NCI-H1436 (cell line): ENCODE data around the gene SLC25A21.
A peak's percentile ranks its signal among the peaks of the same experiment; 100 is the strongest.

Experiments used
- DNase-seq: peaks from one replicate; lab custom pipeline; 2025; lab: John Stamatoyannopoulos, UW

The SLC25A21 gene

GRCh38 chr14:37143475-37143874 lies 28.9 kb downstream of the SLC25A21 start:
- no peak for DNase-seq

- DNase-seq: no peak
Observed at GRCh38 chr14:37142835-37143401, 29.5 kb downstream of the SLC25A21 start.

- DNase-seq: no peak
Observed at GRCh38 chr14:37140176-37140575, 32.2 kb downstream of the SLC25A21 start.

GRCh38 chr14:37139710-37140109 lies 32.7 kb downstream of the SLC25A21 start:
- no peak for DNase-seq

- DNase-seq: no peak
Observed at GRCh38 chr14:37138898-37139297, 33.5 kb downstream of the SLC25A21 start.

GRCh38 chr14:37133284-37133913 lies 39.0 kb downstream of the SLC25A21 start:
- no peak for DNase-seq

- DNase-seq: no peak
Observed at GRCh38 chr14:37131205-37131604, 41.2 kb downstream of the SLC25A21 start.

- no peak for DNase-seq
Observed at GRCh38 chr14:37129047-37129446, 43.4 kb downstream of the SLC25A21 start.

- no peak for DNase-seq
Observed at GRCh38 chr14:37124614-37125013, 47.8 kb downstream of the SLC25A21 start.

- DNase-seq: no peak
Observed at GRCh38 chr14:37122919-37123639, 49.3 kb downstream of the SLC25A21 start.

GRCh38 chr14:37122288-37122687 lies 50.1 kb downstream of the SLC25A21 start:
- DNase-seq: no peak

- no peak for DNase-seq
Observed at GRCh38 chr14:37118673-37119366, 53.6 kb downstream of the SLC25A21 start.

- no peak for DNase-seq
Observed at GRCh38 chr14:37116933-37117849, 55.2 kb downstream of the SLC25A21 start.

GRCh38 chr14:37115406-37115805 lies 57.0 kb downstream of the SLC25A21 start:
- no peak for DNase-seq

- no peak for DNase-seq
Observed at GRCh38 chr14:37114559-37114958, 57.8 kb downstream of the SLC25A21 start.

GRCh38 chr14:37114002-37114401 lies 58.4 kb downstream of the SLC25A21 start:
- no peak for DNase-seq

GRCh38 chr14:37098132-37098531 lies 74.3 kb downstream of the SLC25A21 start:
- DNase-seq: no peak

- no peak for DNase-seq
Observed at GRCh38 chr14:37094502-37094901, 77.9 kb downstream of the SLC25A21 start.

- peak; percentile 18 for DNase-seq
Observed at GRCh38 chr14:37093364-37093763, 79.0 kb downstream of the SLC25A21 start.

GRCh38 chr14:37091651-37092050 lies 80.8 kb downstream of the SLC25A21 start:
- no peak for DNase-seq

- peak; percentile 14 for DNase-seq
Observed at GRCh38 chr14:37090026-37090425, 82.4 kb downstream of the SLC25A21 start.

GRCh38 chr14:37089410-37089809 lies 83.0 kb downstream of the SLC25A21 start:
- no peak for DNase-seq
